GM19099 (cell line): ENCODE data around the gene ENKD1.

Experiments
- POLR2A ChIP-seq: IDR thresholded peaks from 3 replicates; pipeline ENCODE4 v1.6.1; 2011; ENCODE audit warnings: low read depth; ENCODE audit not compliant: insufficient read length; ENCODE audit errors: extremely low read depth

Gene ENKD1

GRCh38 chr16:67648088-67648763, 18.3 kb downstream of the ENKD1 start:
- TF ChIP-seq POLR2A, result no peak

GRCh38 chr16:67647681-67648080, 18.9 kb downstream of the ENKD1 start:
- TF ChIP-seq POLR2A, result no peak

- no peak for TF ChIP-seq POLR2A
Measured at GRCh38 chr16:67647111-67647651, 19.4 kb downstream of the ENKD1 start.

GRCh38 chr16:67645397-67646121, 21.0 kb downstream of the ENKD1 start:
- TF ChIP-seq POLR2A, result no peak

GRCh38 chr16:67644038-67644437, 22.5 kb downstream of the ENKD1 start:
- TF ChIP-seq POLR2A, result no peak

- no peak for TF ChIP-seq POLR2A
Measured at GRCh38 chr16:67641779-67642708, 24.5 kb downstream of the ENKD1 start.

- no peak for TF ChIP-seq POLR2A
Measured at GRCh38 chr16:67637625-67638024, 28.9 kb downstream of the ENKD1 start.

GRCh38 chr16:67636713-67637112, 29.8 kb downstream of the ENKD1 start:
- no peak for TF ChIP-seq POLR2A

- TF ChIP-seq POLR2A, result no peak
Measured at GRCh38 chr16:67632415-67633172, 34.0 kb downstream of the ENKD1 start.

GRCh38 chr16:67628216-67628615, 38.3 kb downstream of the ENKD1 start:
- TF ChIP-seq POLR2A, result no peak

GRCh38 chr16:67613808-67614207, 52.7 kb downstream of the ENKD1 start:
- no peak for TF ChIP-seq POLR2A
